K562 (cell line): Measurements from ENCODE around the gene ZNF146. TPM values are rescaled to one million over a fixed set of nuclear protein-coding genes. Genes with fewer than 3 reads are reported as not detected.

Experiments used
- ATAC-seq: fragments of 200-7000 bp; cut with Tn5 transposase; 3 replicates; pipeline ENCODE4 v1.9.1; 2020; ENCODE audit warnings: moderate library complexity
- BruUV-seq: library from RNA; stranded (reverse); fragments of 400-500 nt; replicated peaks from 2 replicates; lab custom pipeline; 2021; lab: Mats Ljungman, UMichigan
- CTCF ChIA-PET: fragments of 300-600 bp; formaldehyde crosslinking; extraction: SDS; loops from one replicate; lab custom pipeline; 2021; ENCODE audit warnings: low intra/inter-chr PET ratio; lab: Yijun Ruan, JAX
- POLR2A ChIA-PET: fragments of 300-600, 350-650 bp; sonication (Branson Sonifier 250); formaldehyde crosslinking; extraction: SDS; loops from one replicate; lab custom pipeline; 2021; ENCODE audit warnings: antibody characterized with exemption, inconsistent platforms; lab: Yijun Ruan, JAX
- DNase-seq, 4 experiments: peaks; one replicate each; pipeline versions ENCODE4 v3.0.0 to v3.0.0-alpha.2; 2011 to 2018; ENCODE audit warnings: low spot score in 3 of 4, mixed read lengths in 3 of 4; ENCODE audit errors: extremely low read depth in 1 of 4
- FAIRE-seq: peaks from 2 replicates; lab custom pipeline; 2011; peaks lifted over from hg19 to GRCh38; lab: Jason Lieb, UNC
- H2AFZ ChIP-seq: 2 replicates; pipeline ENCODE4 v1.6.0; 2011; ENCODE audit warnings: low read depth, low read length, control low read depth, inconsistent platforms
- H3K27ac ChIP-seq: fragments of 200-600 bp; 3 replicates; pipeline ENCODE4 v1.8.0; 2011; ENCODE audit warnings: low read depth, mild to moderate bottlenecking, control low read depth, inconsistent platforms, low read length, moderate library complexity, mixed read lengths; ENCODE audit errors: extremely low read depth
- H3K27me3 ChIP-seq, 2 experiments: fragments of 300-600 bp in 1 of 2; 2 replicates in 1 of 2; 3 replicates in 1 of 2; pipeline versions ENCODE4 v1.6.0 to v1.8.0; 2011; ENCODE audit warnings: inconsistent platforms in 2 of 2, low read length in 2 of 2, mild to moderate bottlenecking in 1 of 2, mixed read lengths in 1 of 2, moderate library complexity in 1 of 2; ENCODE audit not compliant: control insufficient read depth in 2 of 2, insufficient read depth in 2 of 2
- H3K36me3 ChIP-seq: fragments of 300-600 bp; 3 replicates; pipeline ENCODE4 v1.8.0; 2011; ENCODE audit warnings: mild to moderate bottlenecking, low read length, inconsistent platforms; ENCODE audit not compliant: control insufficient read depth, insufficient read depth
- H3K4me1 ChIP-seq, 2 experiments: fragments of 200-600 bp in 1 of 2; replicated peaks in 1 of 2; 2 replicates in 1 of 2; 3 replicates in 1 of 2; pipeline versions ENCODE4 v1.5.1 to v1.8.0; 2011; ENCODE audit warnings: inconsistent platforms in 2 of 2, low read length in 2 of 2, mild to moderate bottlenecking in 1 of 2, mixed read lengths in 1 of 2, moderate library complexity in 1 of 2; ENCODE audit not compliant: control insufficient read depth in 2 of 2, insufficient read depth in 2 of 2
- H3K4me2 ChIP-seq: 2 replicates; pipeline ENCODE4 v1.6.1; 2011; ENCODE audit warnings: low read length, control low read depth, inconsistent platforms, mixed read lengths; ENCODE audit not compliant: insufficient read depth
- H3K4me3 ChIP-seq: fragments of 200-600 bp; sonication (generic), shearing (Covaris generic); 2 replicates; pipeline ENCODE4 v1.5.1; 2016; ENCODE audit warnings: control low read depth, inconsistent platforms
- H3K79me2 ChIP-seq: fragments of 200-600 bp; 3 replicates; pipeline ENCODE4 v1.8.0; 2011; ENCODE audit warnings: low read length, inconsistent platforms; ENCODE audit not compliant: control insufficient read depth, insufficient read depth
- H3K9ac ChIP-seq, 2 experiments: 2 replicates each; pipeline versions ENCODE4 v1.6.0 to v1.6.1; 2011; ENCODE audit warnings: low read depth in 2 of 2, low read length in 2 of 2, control low read depth in 1 of 2, inconsistent platforms in 1 of 2, mild to moderate bottlenecking in 1 of 2, mixed read lengths in 1 of 2; ENCODE audit not compliant: insufficient read depth in 1 of 2
- H3K9me1 ChIP-seq: one replicate; pipeline ENCODE4 v1.6.0; 2011; ENCODE audit warnings: inconsistent platforms, mild to moderate bottlenecking, low read length, moderate library complexity; ENCODE audit not compliant: control insufficient read depth, insufficient read depth
- H3K9me3 ChIP-seq: replicated peaks from 2 replicates; pipeline ENCODE4 v1.5.1; 2011; ENCODE audit warnings: low read depth, low read length, inconsistent platforms; ENCODE audit not compliant: control insufficient read depth, insufficient read depth
- H4K20me1 ChIP-seq: replicated peaks from 2 replicates; pipeline ENCODE4 v1.6.1; 2011; ENCODE audit warnings: low read length, inconsistent platforms, mixed read lengths; ENCODE audit not compliant: control insufficient read depth, insufficient read depth
- CREM ChIP-seq: IDR thresholded peaks from 2 replicates; pipeline ENCODE4 v1.6.1; 2014; ENCODE audit warnings: antibody characterized with exemption, low read depth
- GABPB1 ChIP-seq: sonication (generic); formaldehyde crosslinking; IDR thresholded peaks from 2 replicates; pipeline ENCODE4 v1.8.0; 2022; ENCODE audit warnings: mild to moderate bottlenecking, missing genetic modification reagents
- MEF2D ChIP-seq: conservative IDR thresholded peaks from 2 replicates; pipeline ENCODE4 v1.6.1; 2016; ENCODE audit warnings: low read depth, missing genetic modification characterization, missing compliant biosample characterization
- PTRF ChIP-seq: fragments of 450-650 bp; IDR thresholded peaks from 2 replicates; pipeline ENCODE4 v1.6.1; 2016; ENCODE audit warnings: mild to moderate bottlenecking, missing genetic modification characterization, missing compliant biosample characterization
- RFX1 ChIP-seq: fragments of 450-650 bp; IDR thresholded peaks from 2 replicates; pipeline ENCODE4 v1.6.1; 2016; ENCODE audit warnings: mild to moderate bottlenecking, moderate library complexity
- SMAD4 ChIP-seq: fragments of 250-450 bp; sonication (Bioruptor Pico); conservative IDR thresholded peaks from 2 replicates; pipeline ENCODE4 v1.8.0; 2021; ENCODE audit warnings: inconsistent platforms, mild to moderate bottlenecking, moderate library complexity
- USF1 ChIP-seq: sonication (generic); formaldehyde crosslinking; IDR thresholded peaks from 2 replicates; pipeline ENCODE4 v1.9.0; 2022; ENCODE audit warnings: mild to moderate bottlenecking, missing genetic modification reagents
- WGBS: fragments of 100-300 bp; shearing (Covaris generic); methylation state at CpG from one replicate; pipeline ENCODE4 v1.1.6; 2016; ENCODE audit warnings: low coverage, mixed read lengths; ENCODE audit not compliant: insufficient coverage; ENCODE audit errors: missing lambda C conversion rate; 5-methylcytosine and 5-hydroxymethylcytosine counted together
- in situ Hi-C: fragments of 300-500 bp; cut with MboI; formaldehyde crosslinking; loops from 4 replicates; pipeline ENCODE4 v1.15.0; 2018; ENCODE audit warnings: inconsistent platforms, mixed read lengths
- intact Hi-C: fragments of 100-400 bp; cut with micrococcal nuclease; formaldehyde crosslinking; loops from 2 replicates; pipeline ENCODE4 v1.14.2; 2022
- polyA plus RNA-seq, 8 experiments: library from polyadenylated mRNA; depleted of rRNA in 4 of 8; stranded (reverse) in 5 of 8; unstranded in 3 of 8; fragments of >200 nt; fragmentation: Nextera tagmentation in 2 of 8; fragmentation: Illumina TruSeq in 1 of 8; extraction: Ambion mirVana in 2 of 8; extraction: Trizol in 1 of 8; gene quantifications; 2 replicates each; pipeline versions ENCODE4 v1.2.1 to v1.2.3, GENCODE V29; 2011 to 2014; ENCODE audit warnings: inconsistent platforms in 1 of 8, missing spikeins in 1 of 8
- total RNA-seq, 7 experiments: library from RNA; depleted of rRNA in 6 of 7; stranded (reverse); fragments of >200 nt in 6 of 7; fragmentation: Illumina TruSeq in 2 of 7; extraction: Trizol in 2 of 7; gene quantifications; 2 replicates each; pipeline versions ENCODE4 v1.2.1 to v1.2.3, GENCODE V29; 2011 to 2021; ENCODE audit warnings: low replicate concordance in 1 of 7
- TF ChIP-seq, protein P1 (sequence below), 3 experiments: IDR thresholded peaks in 2 of 3; conservative IDR thresholded peaks in 1 of 3; 2 replicates each; pipeline ENCODE4 v1.5.1; 2011 to 2012; ENCODE audit warnings: low read length in 3 of 3, mild to moderate bottlenecking in 3 of 3, control low read depth in 2 of 3, improper control_type of control experiment in 1 of 3, inconsistent platforms in 1 of 3, low read depth in 1 of 3, mixed read lengths in 1 of 3, moderate library complexity in 1 of 3; ENCODE audit not compliant: insufficient read depth in 2 of 3
- TF ChIP-seq, protein P2 (sequence below), 2 experiments: IDR thresholded peaks; 2 replicates each; pipeline ENCODE4 v1.6.1; 2012; ENCODE audit warnings: improper control_type of control experiment in 2 of 2, low read depth in 2 of 2, low read length in 2 of 2, borderline replicate concordance in 1 of 2

The ZNF146 gene
- total and polyA plus RNA-seq, 9 of the 15 experiments (the other 6 are each of a cell fraction or from before 2014, with no cell fraction given) = 36.2 to 195 (median 116) TPM

DNA sequence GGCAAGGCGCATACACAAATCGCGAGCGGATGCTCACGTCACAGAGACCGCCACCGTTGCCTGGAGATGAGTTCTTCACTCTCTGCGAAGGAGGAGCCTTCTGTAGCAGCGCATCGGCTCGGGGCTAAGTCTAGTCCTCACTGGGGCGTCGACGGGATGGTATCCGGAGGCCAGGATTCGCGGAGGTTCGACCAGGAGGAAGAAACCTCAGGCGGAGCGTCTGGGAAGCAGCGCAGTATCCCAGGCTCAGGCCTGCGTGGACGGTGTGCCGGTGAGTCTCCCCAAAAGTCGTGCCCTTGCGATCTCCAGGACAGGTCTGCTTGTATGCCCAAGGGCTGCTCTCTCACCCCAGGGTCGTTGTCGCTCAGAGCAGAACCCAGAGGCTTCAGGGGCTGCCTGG lies 40.4 kb downstream of the ZNF146 start:
- Histone ChIP-seq H3K79me2 (no peaks in the 10 kb centered on the region), H3K9me1 (no peaks in the 10 kb centered on the region), H3K36me3 (no peaks in the 10 kb centered on the region), H3K9ac (no peak overlapping the region; a peak in 1 of 4 replicates), H3K4me3 (no peak overlapping the region), H3K4me2 (no peak overlapping the region), H4K20me1 (no peaks in the 10 kb centered on the region), H3K9me3 (no peaks in the 10 kb centered on the region), H2AFZ (no peak overlapping the region), H3K27me3 (peaks cover 4 to 37% of the 10 kb centered on the region in 2 experiments; a peak in 3 of 5 replicates), H3K4me1 (peaks cover 0 to 13% of the 10 kb centered on the region in 2 experiments; a peak in 2 of 5 replicates), H3K27ac (no peak overlapping the region)
- POLR2A ChIA-PET = no interaction called here
- no peak for TF ChIP-seq CREM
- TF ChIP-seq RFX1 = peak; percentile 29; the same call in 1 of the 2 replicates
- FAIRE-seq (no peak), ATAC-seq (0 out of 3 replicates have a peak, but pooled peaks have one; percentile 25), DNase-seq (no peak)
- in situ Hi-C loops = loop anchor here (5.0 kb wide), 1 partner anchor 47 kb away; no protein-coding TSS in a partner anchor
- WGBS = 15% methylated on average over 28 of the region's 28 CpGs
- intact Hi-C loops = no loop called here
- BruUV-seq = no TSS peak
- CTCF ChIA-PET = no interaction called here

DNA sequence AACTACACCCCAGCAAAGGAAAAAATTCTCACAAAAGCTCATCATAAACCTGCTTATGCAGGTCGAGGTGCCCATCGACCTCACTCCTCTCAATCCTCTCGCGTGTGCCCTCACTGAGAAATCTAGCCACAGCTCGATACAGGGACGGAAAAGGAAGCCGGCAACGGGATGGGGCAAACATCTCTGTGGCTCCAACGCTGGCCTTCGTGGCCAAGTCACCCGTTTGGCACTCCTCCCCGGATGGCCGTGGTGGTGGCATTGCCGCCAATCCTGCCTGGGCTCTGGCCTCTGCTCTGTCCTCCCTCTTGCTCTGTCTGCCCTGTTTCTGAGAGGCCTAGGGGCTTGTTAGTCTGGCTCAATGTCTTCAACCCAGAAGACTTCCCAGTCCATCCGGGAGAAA lies 41.2 kb downstream of the ZNF146 start:
- FAIRE-seq = no peak
- CTCF ChIA-PET = no interaction called here
- no peak for TF ChIP-seq MEF2D
- TF ChIP-seq, protein P1, sequence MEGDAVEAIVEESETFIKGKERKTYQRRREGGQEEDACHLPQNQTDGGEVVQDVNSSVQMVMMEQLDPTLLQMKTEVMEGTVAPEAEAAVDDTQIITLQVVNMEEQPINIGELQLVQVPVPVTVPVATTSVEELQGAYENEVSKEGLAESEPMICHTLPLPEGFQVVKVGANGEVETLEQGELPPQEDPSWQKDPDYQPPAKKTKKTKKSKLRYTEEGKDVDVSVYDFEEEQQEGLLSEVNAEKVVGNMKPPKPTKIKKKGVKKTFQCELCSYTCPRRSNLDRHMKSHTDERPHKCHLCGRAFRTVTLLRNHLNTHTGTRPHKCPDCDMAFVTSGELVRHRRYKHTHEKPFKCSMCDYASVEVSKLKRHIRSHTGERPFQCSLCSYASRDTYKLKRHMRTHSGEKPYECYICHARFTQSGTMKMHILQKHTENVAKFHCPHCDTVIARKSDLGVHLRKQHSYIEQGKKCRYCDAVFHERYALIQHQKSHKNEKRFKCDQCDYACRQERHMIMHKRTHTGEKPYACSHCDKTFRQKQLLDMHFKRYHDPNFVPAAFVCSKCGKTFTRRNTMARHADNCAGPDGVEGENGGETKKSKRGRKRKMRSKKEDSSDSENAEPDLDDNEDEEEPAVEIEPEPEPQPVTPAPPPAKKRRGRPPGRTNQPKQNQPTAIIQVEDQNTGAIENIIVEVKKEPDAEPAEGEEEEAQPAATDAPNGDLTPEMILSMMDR (IDR thresholded peaks at IDR 0.05 in 2 of 3, conservative IDR thresholded peaks at IDR 0.05 in 1 of 3; ENCODE audit: insufficient read depth in 2 of 3, low read depth in 1 of 3, low read length in 3 of 3) = no peak
- TF ChIP-seq USF1 (CRISPR knock-in tag) = no peak
- no peak for TF ChIP-seq PTRF (tag)
- TF ChIP-seq CREM = no peak
- TF ChIP-seq GABPB1 (CRISPR knock-in tag) = no peak
- TF ChIP-seq, protein P2, sequence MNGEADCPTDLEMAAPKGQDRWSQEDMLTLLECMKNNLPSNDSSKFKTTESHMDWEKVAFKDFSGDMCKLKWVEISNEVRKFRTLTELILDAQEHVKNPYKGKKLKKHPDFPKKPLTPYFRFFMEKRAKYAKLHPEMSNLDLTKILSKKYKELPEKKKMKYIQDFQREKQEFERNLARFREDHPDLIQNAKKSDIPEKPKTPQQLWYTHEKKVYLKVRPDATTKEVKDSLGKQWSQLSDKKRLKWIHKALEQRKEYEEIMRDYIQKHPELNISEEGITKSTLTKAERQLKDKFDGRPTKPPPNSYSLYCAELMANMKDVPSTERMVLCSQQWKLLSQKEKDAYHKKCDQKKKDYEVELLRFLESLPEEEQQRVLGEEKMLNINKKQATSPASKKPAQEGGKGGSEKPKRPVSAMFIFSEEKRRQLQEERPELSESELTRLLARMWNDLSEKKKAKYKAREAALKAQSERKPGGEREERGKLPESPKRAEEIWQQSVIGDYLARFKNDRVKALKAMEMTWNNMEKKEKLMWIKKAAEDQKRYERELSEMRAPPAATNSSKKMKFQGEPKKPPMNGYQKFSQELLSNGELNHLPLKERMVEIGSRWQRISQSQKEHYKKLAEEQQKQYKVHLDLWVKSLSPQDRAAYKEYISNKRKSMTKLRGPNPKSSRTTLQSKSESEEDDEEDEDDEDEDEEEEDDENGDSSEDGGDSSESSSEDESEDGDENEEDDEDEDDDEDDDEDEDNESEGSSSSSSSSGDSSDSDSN (IDR thresholded peaks at IDR 0.05; ENCODE audit: borderline replicate concordance in 1 of 2, low read depth in 2 of 2, low read length in 2 of 2) = no peak
- no peak for TF ChIP-seq SMAD4 (CRISPR knock-in tag)

More for the DNA sequence above, 41.2 kb downstream of the ZNF146 start:
- no peaks in the 10 kb centered on the region for H4K20me1 ChIP-seq
- H3K27ac ChIP-seq = no peak overlapping the region
- H3K79me2 ChIP-seq = no peaks in the 10 kb centered on the region
- H3K9me1 ChIP-seq = no peaks in the 10 kb centered on the region
- no TSS peak for BruUV-seq
- H3K36me3 ChIP-seq = no peaks in the 10 kb centered on the region
- DNase-seq = no peak
- no peak for ATAC-seq
- H2AFZ ChIP-seq = no peak overlapping the region
- WGBS = 11% methylated on average over 15 of the region's 15 CpGs
- POLR2A ChIA-PET = no interaction called here
- in situ Hi-C loops = loop anchor here (5.0 kb wide), 1 partner anchor 46 kb away; no protein-coding TSS in a partner anchor
- no peaks in the 10 kb centered on the region for H3K9me3 ChIP-seq
- intact Hi-C loops = no loop called here
- H3K4me1 ChIP-seq = peaks cover 0 to 13% of the 10 kb centered on the region in 2 experiments; a peak in 2 of 5 replicates
- no peak overlapping the region for H3K4me3 ChIP-seq
- H3K9ac ChIP-seq = no peak overlapping the region
- no peak overlapping the region for H3K4me2 ChIP-seq
- H3K27me3 ChIP-seq = peaks cover 4 to 37% of the 10 kb centered on the region in 2 experiments; a peak in 3 of 5 replicates
